K562 (cell line): ENCODE results near the gene SNRPF. TPM values are rescaled to one million over a fixed set of nuclear protein-coding genes. Genes with fewer than 3 reads are reported as not detected.

Experiments
- ATAC-seq: fragments of 200-7000 bp; cut with Tn5 transposase; 3 replicates; pipeline ENCODE4 v1.9.1; 2020; ENCODE audit warnings: moderate library complexity
- BruUV-seq: library from RNA; stranded (reverse); fragments of 400-500 nt; replicated peaks from 2 replicates; lab custom pipeline; 2021; lab: Mats Ljungman, UMichigan
- CTCF ChIA-PET: fragments of 300-600 bp; formaldehyde crosslinking; extraction: SDS; loops from one replicate; lab custom pipeline; 2021; ENCODE audit warnings: low intra/inter-chr PET ratio; lab: Yijun Ruan, JAX
- POLR2A ChIA-PET: fragments of 300-600, 350-650 bp; sonication (Branson Sonifier 250); formaldehyde crosslinking; extraction: SDS; loops from one replicate; lab custom pipeline; 2021; ENCODE audit warnings: antibody characterized with exemption, inconsistent platforms; lab: Yijun Ruan, JAX
- DNase-seq, 4 experiments: peaks; one replicate each; pipeline versions ENCODE4 v3.0.0 to v3.0.0-alpha.2; 2011 to 2018; ENCODE audit warnings: low spot score in 3 of 4, mixed read lengths in 3 of 4; ENCODE audit errors: extremely low read depth in 1 of 4
- FAIRE-seq: peaks from 2 replicates; lab custom pipeline; 2011; peaks lifted over from hg19 to GRCh38; lab: Jason Lieb, UNC
- H2AFZ ChIP-seq: 2 replicates; pipeline ENCODE4 v1.6.0; 2011; ENCODE audit warnings: low read depth, low read length, control low read depth, inconsistent platforms
- H3K27ac ChIP-seq: fragments of 200-600 bp; 3 replicates; pipeline ENCODE4 v1.8.0; 2011; ENCODE audit warnings: low read depth, mild to moderate bottlenecking, control low read depth, inconsistent platforms, low read length, moderate library complexity, mixed read lengths; ENCODE audit errors: extremely low read depth
- H3K27me3 ChIP-seq, 2 experiments: fragments of 300-600 bp in 1 of 2; 2 replicates in 1 of 2; 3 replicates in 1 of 2; pipeline versions ENCODE4 v1.6.0 to v1.8.0; 2011; ENCODE audit warnings: inconsistent platforms in 2 of 2, low read length in 2 of 2, mild to moderate bottlenecking in 1 of 2, mixed read lengths in 1 of 2, moderate library complexity in 1 of 2; ENCODE audit not compliant: control insufficient read depth in 2 of 2, insufficient read depth in 2 of 2
- H3K36me3 ChIP-seq: fragments of 300-600 bp; 3 replicates; pipeline ENCODE4 v1.8.0; 2011; ENCODE audit warnings: mild to moderate bottlenecking, low read length, inconsistent platforms; ENCODE audit not compliant: control insufficient read depth, insufficient read depth
- H3K4me1 ChIP-seq, 2 experiments: fragments of 200-600 bp in 1 of 2; replicated peaks in 1 of 2; 2 replicates in 1 of 2; 3 replicates in 1 of 2; pipeline versions ENCODE4 v1.5.1 to v1.8.0; 2011; ENCODE audit warnings: inconsistent platforms in 2 of 2, low read length in 2 of 2, mild to moderate bottlenecking in 1 of 2, mixed read lengths in 1 of 2, moderate library complexity in 1 of 2; ENCODE audit not compliant: control insufficient read depth in 2 of 2, insufficient read depth in 2 of 2
- H3K4me2 ChIP-seq: 2 replicates; pipeline ENCODE4 v1.6.1; 2011; ENCODE audit warnings: low read length, control low read depth, inconsistent platforms, mixed read lengths; ENCODE audit not compliant: insufficient read depth
- H3K4me3 ChIP-seq: fragments of 200-600 bp; sonication (generic), shearing (Covaris generic); 2 replicates; pipeline ENCODE4 v1.5.1; 2016; ENCODE audit warnings: control low read depth, inconsistent platforms
- H3K79me2 ChIP-seq: fragments of 200-600 bp; 3 replicates; pipeline ENCODE4 v1.8.0; 2011; ENCODE audit warnings: low read length, inconsistent platforms; ENCODE audit not compliant: control insufficient read depth, insufficient read depth
- H3K9ac ChIP-seq, 2 experiments: 2 replicates each; pipeline versions ENCODE4 v1.6.0 to v1.6.1; 2011; ENCODE audit warnings: low read depth in 2 of 2, low read length in 2 of 2, control low read depth in 1 of 2, inconsistent platforms in 1 of 2, mild to moderate bottlenecking in 1 of 2, mixed read lengths in 1 of 2; ENCODE audit not compliant: insufficient read depth in 1 of 2
- H3K9me1 ChIP-seq: one replicate; pipeline ENCODE4 v1.6.0; 2011; ENCODE audit warnings: inconsistent platforms, mild to moderate bottlenecking, low read length, moderate library complexity; ENCODE audit not compliant: control insufficient read depth, insufficient read depth
- H3K9me3 ChIP-seq: replicated peaks from 2 replicates; pipeline ENCODE4 v1.5.1; 2011; ENCODE audit warnings: low read depth, low read length, inconsistent platforms; ENCODE audit not compliant: control insufficient read depth, insufficient read depth
- H4K20me1 ChIP-seq: replicated peaks from 2 replicates; pipeline ENCODE4 v1.6.1; 2011; ENCODE audit warnings: low read length, inconsistent platforms, mixed read lengths; ENCODE audit not compliant: control insufficient read depth, insufficient read depth
- EGR1 ChIP-seq: fragments of 450-650 bp; conservative IDR thresholded peaks from 2 replicates; pipeline ENCODE4 v1.6.1; 2017; ENCODE audit warnings: mild to moderate bottlenecking
- PRDM10 ChIP-seq: fragments of 450-650 bp; IDR thresholded peaks from 2 replicates; pipeline ENCODE4 v1.6.1; 2018; ENCODE audit not compliant: partially characterized antibody
- WGBS: fragments of 100-300 bp; shearing (Covaris generic); methylation state at CpG from one replicate; pipeline ENCODE4 v1.1.6; 2016; ENCODE audit warnings: low coverage, mixed read lengths; ENCODE audit not compliant: insufficient coverage; ENCODE audit errors: missing lambda C conversion rate; 5-methylcytosine and 5-hydroxymethylcytosine counted together
- in situ Hi-C: fragments of 300-500 bp; cut with MboI; formaldehyde crosslinking; loops from 4 replicates; pipeline ENCODE4 v1.15.0; 2018; ENCODE audit warnings: inconsistent platforms, mixed read lengths
- intact Hi-C: fragments of 100-400 bp; cut with micrococcal nuclease; formaldehyde crosslinking; loops from 2 replicates; pipeline ENCODE4 v1.14.2; 2022
- polyA plus RNA-seq, 8 experiments: library from polyadenylated mRNA; depleted of rRNA in 4 of 8; stranded (reverse) in 5 of 8; unstranded in 3 of 8; fragments of >200 nt; fragmentation: Nextera tagmentation in 2 of 8; fragmentation: Illumina TruSeq in 1 of 8; extraction: Ambion mirVana in 2 of 8; extraction: Trizol in 1 of 8; gene quantifications; 2 replicates each; pipeline versions ENCODE4 v1.2.1 to v1.2.3, GENCODE V29; 2011 to 2014; ENCODE audit warnings: inconsistent platforms in 1 of 8, missing spikeins in 1 of 8
- total RNA-seq, 7 experiments: library from RNA; depleted of rRNA in 6 of 7; stranded (reverse); fragments of >200 nt in 6 of 7; fragmentation: Illumina TruSeq in 2 of 7; extraction: Trizol in 2 of 7; gene quantifications; 2 replicates each; pipeline versions ENCODE4 v1.2.1 to v1.2.3, GENCODE V29; 2011 to 2021; ENCODE audit warnings: low replicate concordance in 1 of 7
- TF ChIP-seq, protein P1 (sequence below): IDR thresholded peaks from 2 replicates; pipeline ENCODE4 v1.6.1; 2016; ENCODE audit warnings: missing genetic modification characterization, missing compliant biosample characterization

SNRPF gene
- total and polyA plus RNA-seq, 9 of the 15 experiments (the other 6 are each of a cell fraction or from before 2014, with no cell fraction given): 37.9 to 205 (median 93.6) TPM

- TF ChIP-seq PRDM10: no peak
Observed at GRCh38 chr12:95836185-95836609, 22.6 kb upstream of the SNRPF start (continued).

GRCh38 chr12:95836630-95837239 lies 22.0 kb upstream of the SNRPF start:
- ATAC-seq (no peak), DNase-seq (no peak), FAIRE-seq (no peak)
- ChIA-PET POLR2A (no interaction called here), CTCF (no interaction called here)
- no peaks in the 10 kb centered on the region for H3K9me3 ChIP-seq
- no TSS peak for BruUV-seq
- no peak overlapping the region for H3K4me2 ChIP-seq
- H3K4me1 ChIP-seq: no peaks in the 10 kb centered on the region
- no peak for TF ChIP-seq EGR1
- TF ChIP-seq, protein P1, sequence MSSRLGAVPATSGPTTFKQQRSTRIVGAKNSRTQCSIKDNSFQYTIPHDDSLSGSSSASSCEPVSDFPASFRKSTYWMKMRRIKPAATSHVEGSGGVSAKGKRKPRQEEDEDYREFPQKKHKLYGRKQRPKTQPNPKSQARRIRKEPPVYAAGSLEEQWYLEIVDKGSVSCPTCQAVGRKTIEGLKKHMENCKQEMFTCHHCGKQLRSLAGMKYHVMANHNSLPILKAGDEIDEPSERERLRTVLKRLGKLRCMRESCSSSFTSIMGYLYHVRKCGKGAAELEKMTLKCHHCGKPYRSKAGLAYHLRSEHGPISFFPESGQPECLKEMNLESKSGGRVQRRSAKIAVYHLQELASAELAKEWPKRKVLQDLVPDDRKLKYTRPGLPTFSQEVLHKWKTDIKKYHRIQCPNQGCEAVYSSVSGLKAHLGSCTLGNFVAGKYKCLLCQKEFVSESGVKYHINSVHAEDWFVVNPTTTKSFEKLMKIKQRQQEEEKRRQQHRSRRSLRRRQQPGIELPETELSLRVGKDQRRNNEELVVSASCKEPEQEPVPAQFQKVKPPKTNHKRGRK (tag): 0 out of 2 replicates have a peak, but pooled peaks have one; percentile 38
- no peaks in the 10 kb centered on the region for H4K20me1 ChIP-seq
- intact Hi-C loops: no loop called here
- no peaks in the 10 kb centered on the region for H3K9me1 ChIP-seq
- in situ Hi-C loops: no loop called here
- no peak overlapping the region for H3K27ac ChIP-seq
- H2AFZ ChIP-seq: no peak overlapping the region
- no peaks in the 10 kb centered on the region for H3K36me3 ChIP-seq
- H3K79me2 ChIP-seq: no peaks in the 10 kb centered on the region
- no CpG with 5 or more reads among the region's 1 CpG for WGBS
- no peak overlapping the region for H3K9ac ChIP-seq
- peaks cover 0 to 9% of the 10 kb centered on the region in 2 experiments; a peak in 3 of 5 replicates for H3K27me3 ChIP-seq
- no peak overlapping the region for H3K4me3 ChIP-seq
